Measurements from ENCODE around the gene ZNF628. TPM values are rescaled to one million over a fixed set of nuclear protein-coding genes. Genes with fewer than 3 reads are reported as not detected.

Gene ZNF628
- total RNA-seq, 2 experiments from 2014 or later, result 6.7 to 9.1 TPM

DNA sequence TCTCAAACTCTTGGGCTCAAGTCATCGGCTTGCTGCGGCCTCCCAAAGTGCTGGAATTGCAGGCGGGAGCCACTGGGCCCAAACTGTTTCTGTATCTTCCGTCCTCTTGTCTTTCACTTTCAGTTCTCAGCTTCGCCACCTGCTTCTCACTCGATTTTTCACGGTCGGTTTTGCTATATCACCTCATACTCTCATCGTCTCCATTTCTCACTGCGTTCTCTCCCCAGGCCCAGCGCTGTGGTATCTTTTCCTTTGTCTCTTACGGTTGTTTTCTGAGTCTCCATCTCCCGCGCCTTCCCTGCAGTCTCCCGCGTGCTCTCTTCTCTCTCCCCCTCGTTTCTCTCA lies 26.7 kb downstream of the ZNF628 start:
- POLR2A ChIA-PET, result interaction anchor here (1.2 to 1.3 kb wide), 3 partner anchors 26 to 122 kb away, joined by 4 to 8 read pairs (median 4); partner anchors contain the start of genes FIZ1, ZNF628 and ZNF784
- H3K4me3 Mint-ChIP-seq, result peak overlapping the region; percentile 72
- H3K4me1 Mint-ChIP-seq, result peaks cover 28% of the 10 kb centered on the region
- CTCF ChIA-PET, result interaction anchor here (0.7 to 2.9 kb wide), 35 partner anchors 8 to 415 kb away, joined by 3 to 63 read pairs (median 6); partner anchors contain the start of genes DNAAF3, ISOC2, NAT14 and SYT5
- peaks cover 10% of the 10 kb centered on the region for H3K27me3 Mint-ChIP-seq
- H3K27ac Mint-ChIP-seq, result no peak overlapping the region
- peaks cover 3% of the 10 kb centered on the region for H3K9me3 Mint-ChIP-seq
- no peak for DNase-seq
- H3K36me3 Mint-ChIP-seq (ENCODE audit: low read depth), result peaks cover 12% of the 10 kb centered on the region

DNA sequence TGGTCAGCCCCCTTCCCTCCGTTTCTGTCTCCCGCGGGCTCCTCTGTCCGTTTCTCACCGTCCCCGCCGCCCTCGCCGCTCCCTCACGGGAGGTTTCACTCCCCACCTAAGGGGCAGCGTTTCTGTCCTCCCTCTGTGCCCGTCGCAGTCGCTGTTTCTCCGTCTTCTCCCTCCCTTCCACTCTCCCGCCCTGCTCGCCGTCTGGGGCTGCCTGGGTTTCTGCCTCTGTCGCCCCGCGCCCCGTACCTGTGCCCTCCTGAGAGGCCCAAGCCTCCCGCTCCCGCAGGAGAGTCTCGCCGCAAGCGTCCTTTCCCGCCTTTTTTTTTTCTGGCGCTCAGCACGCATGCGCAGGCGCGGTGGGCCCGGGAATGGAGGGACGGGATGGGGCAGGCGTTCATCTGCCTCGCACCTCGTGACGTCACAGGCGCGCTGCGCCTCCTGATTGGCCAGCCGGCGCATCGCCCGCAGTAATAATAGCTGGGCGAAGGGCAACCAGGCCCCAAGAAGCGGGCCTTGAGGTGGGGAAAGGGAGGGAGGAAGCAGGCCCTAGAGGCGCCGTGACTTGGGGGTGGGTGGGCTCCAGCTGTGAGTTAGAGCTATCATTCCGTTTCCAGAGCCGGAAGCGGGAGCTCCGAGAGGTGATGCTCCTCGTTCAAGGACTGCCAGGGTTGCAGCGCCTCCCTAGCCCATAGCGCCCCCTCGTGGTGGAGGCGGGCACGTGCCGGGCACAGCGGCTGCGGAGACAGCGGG lies 27.3 kb downstream of the ZNF628 start:
- Mint-ChIP-seq H3K36me3 (ENCODE audit: low read depth) (peaks cover 12% of the 10 kb centered on the region), H3K4me1 (peaks cover 28% of the 10 kb centered on the region), H3K27me3 (peaks cover 10% of the 10 kb centered on the region), H3K9me3 (peaks cover 3% of the 10 kb centered on the region), H3K27ac (peak overlapping the region; percentile 64), H3K4me3 (peak overlapping the region; percentile 72)
- POLR2A ChIA-PET, result interaction anchor here (0.7 to 1.3 kb wide), 11 partner anchors 11 to 151 kb away, joined by 3 to 8 read pairs (median 4); partner anchors contain the start of genes FIZ1, NAT14, ZNF628 and ZNF784
- CTCF ChIA-PET, result interaction anchor here (0.7 to 2.9 kb wide), 56 partner anchors 9 to 622 kb away, joined by 3 to 63 read pairs (median 5); partner anchors contain the start of genes DNAAF3, FIZ1, HSPBP1 and ISOC2
- peak; percentile 93 for DNase-seq

DNA sequence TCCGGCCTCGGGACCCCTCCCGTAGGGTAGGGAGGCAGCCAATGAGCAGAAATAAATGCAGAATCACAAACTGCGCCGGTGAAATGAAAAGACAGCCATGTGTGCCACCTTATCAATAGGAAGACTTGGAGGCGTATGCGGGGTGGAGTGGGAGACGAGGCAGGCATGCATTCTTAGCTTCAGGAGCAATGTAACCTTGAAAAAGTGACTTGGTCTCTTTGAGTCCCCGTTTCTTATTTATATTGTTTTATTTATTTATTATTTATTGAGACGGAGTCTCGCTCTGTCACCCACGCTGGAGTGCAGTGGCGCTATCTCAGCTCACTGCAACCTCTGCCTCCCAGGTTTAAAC lies 27.8 kb downstream of the ZNF628 start:
- ChIA-PET CTCF (interaction anchor here (0.6 to 2.9 kb wide), 55 partner anchors 8 to 623 kb away, joined by 3 to 63 read pairs (median 5); partner anchors contain the start of genes DNAAF3, FIZ1, HSPBP1 and ISOC2), POLR2A (interaction anchor here (0.7 to 1.3 kb wide), 11 partner anchors 11 to 150 kb away, joined by 3 to 8 read pairs (median 4); partner anchors contain the start of genes FIZ1, NAT14, ZNF628 and ZNF784)
- no peak for DNase-seq
- Mint-ChIP-seq H3K36me3 (ENCODE audit: low read depth) (peaks cover 12% of the 10 kb centered on the region), H3K27me3 (peaks cover 15% of the 10 kb centered on the region), H3K27ac (no peak overlapping the region), H3K9me3 (peaks cover 3% of the 10 kb centered on the region), H3K4me1 (peaks cover 28% of the 10 kb centered on the region), H3K4me3 (peak overlapping the region; percentile 72)

DNA sequence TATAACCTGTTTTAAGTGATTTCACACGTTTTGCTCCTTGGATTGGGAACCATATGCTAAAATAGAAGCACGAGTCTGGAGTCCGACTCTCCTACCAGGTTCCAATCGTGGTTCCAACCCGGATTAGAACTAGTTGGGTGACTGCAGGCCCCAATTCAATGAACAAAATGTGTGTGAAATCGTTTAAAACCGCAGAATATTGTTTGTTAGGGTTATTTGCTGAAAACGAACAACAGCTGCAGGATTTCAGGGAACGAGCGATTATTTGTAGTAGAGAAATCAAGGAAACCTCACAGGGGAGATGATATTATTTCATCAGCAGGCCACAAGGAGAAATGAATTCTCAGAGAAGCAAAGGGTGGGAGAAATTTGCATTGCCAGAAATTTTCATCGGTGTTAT lies 28.6 kb downstream of the ZNF628 start:
- Mint-ChIP-seq H3K27me3 (peaks cover 16% of the 10 kb centered on the region), H3K36me3 (ENCODE audit: low read depth) (peaks cover 12% of the 10 kb centered on the region), H3K4me3 (no peak overlapping the region), H3K9me3 (peaks cover 3% of the 10 kb centered on the region), H3K4me1 (peaks cover 25% of the 10 kb centered on the region), H3K27ac (no peak overlapping the region)
- DNase-seq, result no peak
- ChIA-PET POLR2A (interaction anchor here (0.6 kb wide), 1 partner anchor 246 kb away, joined by 3 read pairs; no protein-coding TSS in a partner anchor), CTCF (interaction anchor here (0.6 to 2.9 kb wide), 17 partner anchors 9 to 364 kb away, joined by 3 to 63 read pairs (median 8); partner anchors contain the start of genes DNAAF3, ISOC2, NAT14 and ZNF628)

DNA sequence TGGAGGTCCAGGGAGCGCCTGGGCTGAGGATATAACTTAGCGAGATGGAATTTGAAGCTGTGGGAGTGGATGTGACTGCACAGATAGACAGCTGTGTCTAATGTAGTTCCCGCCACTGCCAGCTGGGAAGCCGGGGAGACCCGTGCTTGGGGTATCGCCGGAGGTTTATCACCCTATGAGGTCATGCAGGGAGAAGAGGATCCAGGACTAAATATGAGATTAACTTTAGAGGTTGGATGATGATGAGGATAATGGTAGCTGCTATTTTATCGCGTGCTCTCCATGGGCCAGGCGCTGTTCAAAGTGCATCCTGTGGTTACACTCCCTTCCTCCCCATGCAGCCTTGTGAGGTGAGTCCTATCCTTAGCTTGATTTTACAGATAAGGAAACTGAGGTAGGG lies 31.7 kb downstream of the ZNF628 start:
- Mint-ChIP-seq H3K4me3 (no peak overlapping the region), H3K27ac (no peak overlapping the region), H3K4me1 (peaks cover 14% of the 10 kb centered on the region), H3K9me3 (peaks cover 2% of the 10 kb centered on the region), H3K36me3 (ENCODE audit: low read depth) (peaks cover 6% of the 10 kb centered on the region), H3K27me3 (peaks cover 28% of the 10 kb centered on the region)
- ChIA-PET POLR2A (interaction anchor here (0.6 to 0.7 kb wide), 2 partner anchors 51 to 116 kb away, joined by 3 read pairs; partner anchors contain the start of gene ZNF784), CTCF (interaction anchor here (1.5 to 1.9 kb wide), 3 partner anchors 10 to 367 kb away, joined by 3 to 4 read pairs (median 4); no protein-coding TSS in a partner anchor)
- no peak for DNase-seq

DNA sequence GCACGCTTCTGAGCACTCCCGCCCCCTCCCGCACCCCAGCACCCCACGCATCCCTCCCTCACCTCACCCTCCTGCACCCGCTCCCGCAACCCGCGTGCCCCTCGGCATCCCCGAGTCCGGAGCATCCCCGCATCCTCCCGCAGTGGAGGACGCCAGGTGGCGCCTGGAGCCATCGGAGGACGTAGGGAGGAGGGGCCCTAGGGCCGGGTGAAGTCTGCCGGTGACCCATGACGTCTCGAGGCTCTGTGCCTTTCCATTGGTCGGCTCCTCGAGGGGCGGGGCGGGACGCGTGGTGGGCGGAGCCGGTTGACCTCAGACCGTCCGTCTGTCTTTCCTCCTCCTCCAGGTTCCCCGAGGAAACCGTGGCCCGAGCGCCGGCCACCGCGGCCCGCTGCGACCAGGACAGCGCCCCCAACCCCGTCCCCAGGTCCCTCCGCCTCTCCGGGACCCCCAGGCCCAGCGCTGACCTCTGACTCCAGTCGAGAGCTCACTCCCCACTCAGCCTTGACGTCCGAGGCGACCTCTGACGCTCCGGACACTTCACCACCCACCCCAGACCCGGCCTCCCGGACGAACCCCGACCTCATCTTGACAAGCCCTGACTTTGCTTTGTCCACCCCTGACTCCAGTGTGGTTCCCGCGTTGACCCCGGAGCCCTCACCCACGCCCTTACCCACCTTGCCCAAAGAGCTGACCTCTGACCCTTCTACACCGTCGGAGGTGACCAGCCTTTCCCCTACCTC lies 40.6 kb downstream of the ZNF628 start:
- ChIA-PET POLR2A (interaction anchor here (0.7 kb wide), 1 partner anchor 114 kb away, joined by 4 read pairs; no protein-coding TSS in a partner anchor), CTCF (interaction anchor here (1.5 to 2.1 kb wide), 6 partner anchors 13 to 258 kb away, joined by 4 to 30 read pairs (median 11); partner anchors contain the start of genes PPP6R1, ZNF784 and ZNF865)
- H3K4me1 Mint-ChIP-seq, result peaks cover 5% of the 10 kb centered on the region
- DNase-seq, result peak; percentile 90
- H3K27me3 Mint-ChIP-seq, result peaks cover 9% of the 10 kb centered on the region
- no peaks in the 10 kb centered on the region for H3K36me3 Mint-ChIP-seq (ENCODE audit: low read depth)
- H3K9me3 Mint-ChIP-seq, result no peaks in the 10 kb centered on the region
- H3K27ac Mint-ChIP-seq, result peak overlapping the region; percentile 59
- H3K4me3 Mint-ChIP-seq, result peak overlapping the region; percentile 57

- no peak overlapping the region for H3K27ac Mint-ChIP-seq
- CTCF ChIA-PET, result interaction anchor here (0.9 to 1.2 kb wide), 3 partner anchors 16 to 113 kb away, joined by 3 to 5 read pairs (median 4); no protein-coding TSS in a partner anchor
- H3K36me3 Mint-ChIP-seq (ENCODE audit: low read depth), result no peaks in the 10 kb centered on the region
- no peaks in the 10 kb centered on the region for H3K9me3 Mint-ChIP-seq
- H3K27me3 Mint-ChIP-seq, result no peaks in the 10 kb centered on the region
- no peak for DNase-seq
- no peak overlapping the region for H3K4me3 Mint-ChIP-seq
- peaks cover 5% of the 10 kb centered on the region for H3K4me1 Mint-ChIP-seq
- POLR2A ChIA-PET, result no interaction called here
These were observed 43.3 kb downstream of the ZNF628 start for GRCh38 chr19:55519451-55520311.

DNA sequence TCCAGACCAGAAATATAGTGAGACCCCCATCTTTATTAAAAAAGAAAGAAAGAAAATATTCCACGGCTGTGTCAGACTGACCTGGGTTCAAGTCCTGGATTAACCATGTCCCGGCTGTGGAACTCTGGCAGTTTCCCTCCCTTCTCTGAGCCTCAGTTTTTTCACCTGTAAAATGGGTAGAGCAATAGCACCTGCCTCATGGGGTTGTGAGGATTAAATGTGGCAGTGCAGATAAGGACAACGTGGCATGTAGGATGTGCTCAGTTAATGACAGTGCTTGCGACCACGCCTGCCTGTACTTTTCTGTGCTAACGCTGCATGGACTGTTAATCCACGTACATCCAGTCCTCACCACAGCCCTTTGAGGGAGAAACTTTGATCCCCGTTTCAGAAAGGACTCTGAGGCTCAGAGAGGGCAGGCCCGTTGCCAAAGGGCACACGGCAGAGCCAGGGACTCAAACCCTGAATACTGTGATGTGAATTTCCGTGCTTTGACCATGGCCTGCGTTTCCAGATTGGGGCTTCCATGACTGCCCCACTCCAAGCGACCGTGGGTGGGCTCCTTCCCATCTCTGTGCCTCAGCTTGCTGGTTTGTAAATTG lies 44.4 kb downstream of the ZNF628 start:
- no peaks in the 10 kb centered on the region for H3K27me3 Mint-ChIP-seq
- DNase-seq, result no peak
- CTCF ChIA-PET, result interaction anchor here (1.1 kb wide), 1 partner anchor 112 kb away, joined by 3 read pairs; no protein-coding TSS in a partner anchor
- POLR2A ChIA-PET, result no interaction called here
- no peaks in the 10 kb centered on the region for H3K9me3 Mint-ChIP-seq
- H3K4me1 Mint-ChIP-seq, result peaks cover 5% of the 10 kb centered on the region
- no peaks in the 10 kb centered on the region for H3K36me3 Mint-ChIP-seq (ENCODE audit: low read depth)
- H3K4me3 Mint-ChIP-seq, result no peak overlapping the region
- H3K27ac Mint-ChIP-seq, result no peak overlapping the region

GRCh38 chr19:55525289-55526101 lies 49.1 kb downstream of the ZNF628 start:
- Mint-ChIP-seq H3K4me1 (no peaks in the 10 kb centered on the region), H3K27ac (no peak overlapping the region), H3K27me3 (no peaks in the 10 kb centered on the region), H3K36me3 (ENCODE audit: low read depth) (no peaks in the 10 kb centered on the region), H3K4me3 (no peak overlapping the region), H3K9me3 (no peaks in the 10 kb centered on the region)
- DNase-seq, result no peak
- POLR2A ChIA-PET, result no interaction called here
- CTCF ChIA-PET, result no interaction called here

GRCh38 chr19:55526216-55527196 lies 50.1 kb downstream of the ZNF628 start:
- Mint-ChIP-seq H3K9me3 (no peaks in the 10 kb centered on the region), H3K27me3 (no peaks in the 10 kb centered on the region), H3K4me3 (no peak overlapping the region), H3K4me1 (no peaks in the 10 kb centered on the region), H3K27ac (no peak overlapping the region), H3K36me3 (ENCODE audit: low read depth) (no peaks in the 10 kb centered on the region)
- POLR2A ChIA-PET, result no interaction called here
- CTCF ChIA-PET, result no interaction called here
- no peak for DNase-seq
